Astrocyte (in vitro differentiated cells and primary cell): ENCODE data around the gene PEMT.

Source experiments
- EZH2 ChIP-seq: IDR thresholded peaks from 2 replicates; pipeline ENCODE4 v1.6.1; 2012; ENCODE audit warnings: mild to moderate bottlenecking, low read length, inconsistent platforms; ENCODE audit not compliant: insufficient read depth
- TF ChIP-seq, protein P1 (sequence below): IDR thresholded peaks from 2 replicates; pipeline ENCODE4 v1.5.1; 2011; ENCODE audit warnings: low read depth, mild to moderate bottlenecking, inconsistent platforms, low read length, moderate library complexity; ENCODE audit not compliant: insufficient read depth

DNA sequence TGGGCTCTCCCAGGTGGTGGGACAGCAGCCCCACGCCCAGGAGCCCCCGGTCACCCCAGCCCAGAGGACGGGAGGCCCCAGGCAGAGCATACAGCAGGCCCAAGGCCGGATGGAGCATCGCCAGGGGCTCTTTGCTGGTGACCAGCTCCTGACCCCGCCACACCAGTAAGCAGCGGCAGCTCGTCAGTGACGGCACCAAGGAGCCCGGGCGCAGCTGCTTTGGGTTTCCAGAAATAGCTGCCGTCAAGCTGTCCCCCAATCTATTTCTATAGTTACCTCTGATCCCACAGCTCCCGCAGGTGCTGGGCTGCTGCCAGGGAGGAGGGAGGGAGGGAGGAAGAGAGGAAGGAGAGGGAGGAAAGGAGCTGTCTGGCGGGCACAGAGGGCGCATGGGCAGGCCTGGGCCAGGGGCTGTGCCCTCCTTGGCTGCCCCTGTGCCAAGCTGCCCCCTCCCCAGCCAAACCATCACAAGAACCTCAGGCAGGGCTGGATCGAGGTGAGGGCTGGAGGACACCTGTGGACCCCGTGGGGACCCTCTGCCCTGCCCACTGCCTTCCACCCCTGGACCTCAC, 84.5 kb downstream of the PEMT start:
- TF ChIP-seq, protein P1, sequence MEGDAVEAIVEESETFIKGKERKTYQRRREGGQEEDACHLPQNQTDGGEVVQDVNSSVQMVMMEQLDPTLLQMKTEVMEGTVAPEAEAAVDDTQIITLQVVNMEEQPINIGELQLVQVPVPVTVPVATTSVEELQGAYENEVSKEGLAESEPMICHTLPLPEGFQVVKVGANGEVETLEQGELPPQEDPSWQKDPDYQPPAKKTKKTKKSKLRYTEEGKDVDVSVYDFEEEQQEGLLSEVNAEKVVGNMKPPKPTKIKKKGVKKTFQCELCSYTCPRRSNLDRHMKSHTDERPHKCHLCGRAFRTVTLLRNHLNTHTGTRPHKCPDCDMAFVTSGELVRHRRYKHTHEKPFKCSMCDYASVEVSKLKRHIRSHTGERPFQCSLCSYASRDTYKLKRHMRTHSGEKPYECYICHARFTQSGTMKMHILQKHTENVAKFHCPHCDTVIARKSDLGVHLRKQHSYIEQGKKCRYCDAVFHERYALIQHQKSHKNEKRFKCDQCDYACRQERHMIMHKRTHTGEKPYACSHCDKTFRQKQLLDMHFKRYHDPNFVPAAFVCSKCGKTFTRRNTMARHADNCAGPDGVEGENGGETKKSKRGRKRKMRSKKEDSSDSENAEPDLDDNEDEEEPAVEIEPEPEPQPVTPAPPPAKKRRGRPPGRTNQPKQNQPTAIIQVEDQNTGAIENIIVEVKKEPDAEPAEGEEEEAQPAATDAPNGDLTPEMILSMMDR, result no peak
- no peak for TF ChIP-seq EZH2
